Activated CD4-positive, alpha-beta T cell treated with anti-CD3 and anti-CD28 coated beads, Interleukin-2, Interleukin-4, amounts not matched to agents 100 ng/mL and 50 ng/mL, durations not matched to agents 16 hours and 8 hours (primary cell): ENCODE measurements around the gene ZBTB46.
"Not testable (repeated sequence)": the region's sequence is repeated elsewhere in the genome, so short reads cannot be mapped to it uniquely, and the experiment has no call there.

Source experiments
- DNase-seq: peaks from one replicate; pipeline ENCODE4 v3.0.0-alpha.2; 2020; ENCODE audit warnings: low spot score

ZBTB46 gene

DNA sequence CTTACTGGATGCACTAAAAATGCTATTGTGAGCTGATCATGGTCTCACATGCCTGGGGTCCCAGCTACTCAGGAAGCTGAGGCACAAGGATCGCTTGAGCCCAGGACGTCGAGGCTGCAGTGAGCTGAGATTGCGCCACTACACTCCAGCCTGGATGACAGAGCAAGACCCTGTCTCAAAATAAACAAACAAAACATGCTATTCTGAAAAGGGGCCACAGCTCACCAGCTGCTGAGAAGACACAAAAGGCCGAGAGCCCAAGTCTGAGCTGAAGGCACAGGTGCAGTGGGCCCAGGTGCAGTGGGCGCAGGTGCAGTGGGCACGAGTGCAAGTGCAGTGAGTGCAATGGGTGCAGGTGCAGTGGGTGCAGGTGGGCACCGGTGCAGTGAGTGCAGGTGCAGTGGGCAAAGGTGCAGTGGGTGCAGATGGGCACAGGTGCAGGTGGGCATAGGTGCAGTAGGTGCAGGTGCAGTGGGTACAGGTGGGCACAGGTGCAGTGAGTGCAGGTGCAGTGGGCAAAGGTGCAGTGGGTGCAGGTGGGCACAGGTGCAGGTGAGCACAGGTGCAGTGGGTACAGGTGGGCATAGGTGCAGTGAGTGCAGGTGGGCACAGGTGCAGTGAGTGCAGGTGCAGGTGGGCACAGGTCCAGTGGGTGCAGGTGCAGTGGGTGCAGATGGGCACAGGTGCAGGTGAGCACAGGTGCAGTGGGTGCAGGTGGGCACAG is 16.0 kb downstream of the ZBTB46 start:
- no peak for DNase-seq

DNA sequence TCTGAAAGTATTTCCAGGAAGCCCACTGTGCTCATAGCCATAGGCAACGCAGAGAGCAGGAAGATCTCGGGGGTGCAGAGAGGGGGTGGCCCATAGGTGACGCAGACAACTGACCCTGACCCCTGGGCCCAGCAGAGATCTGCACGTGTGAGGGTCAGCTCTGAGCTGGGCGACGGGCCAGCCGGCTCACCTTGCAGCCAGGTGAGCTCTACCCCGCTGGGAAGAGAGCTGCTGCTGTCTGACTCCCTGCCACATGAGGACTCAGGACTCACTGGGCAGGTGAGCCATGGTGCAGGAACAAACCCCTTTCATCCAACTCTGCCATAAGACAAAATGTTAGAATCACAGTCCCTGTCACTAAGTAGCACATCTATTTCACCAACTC is 19.6 kb downstream of the ZBTB46 start:
- DNase-seq, result no peak

DNA sequence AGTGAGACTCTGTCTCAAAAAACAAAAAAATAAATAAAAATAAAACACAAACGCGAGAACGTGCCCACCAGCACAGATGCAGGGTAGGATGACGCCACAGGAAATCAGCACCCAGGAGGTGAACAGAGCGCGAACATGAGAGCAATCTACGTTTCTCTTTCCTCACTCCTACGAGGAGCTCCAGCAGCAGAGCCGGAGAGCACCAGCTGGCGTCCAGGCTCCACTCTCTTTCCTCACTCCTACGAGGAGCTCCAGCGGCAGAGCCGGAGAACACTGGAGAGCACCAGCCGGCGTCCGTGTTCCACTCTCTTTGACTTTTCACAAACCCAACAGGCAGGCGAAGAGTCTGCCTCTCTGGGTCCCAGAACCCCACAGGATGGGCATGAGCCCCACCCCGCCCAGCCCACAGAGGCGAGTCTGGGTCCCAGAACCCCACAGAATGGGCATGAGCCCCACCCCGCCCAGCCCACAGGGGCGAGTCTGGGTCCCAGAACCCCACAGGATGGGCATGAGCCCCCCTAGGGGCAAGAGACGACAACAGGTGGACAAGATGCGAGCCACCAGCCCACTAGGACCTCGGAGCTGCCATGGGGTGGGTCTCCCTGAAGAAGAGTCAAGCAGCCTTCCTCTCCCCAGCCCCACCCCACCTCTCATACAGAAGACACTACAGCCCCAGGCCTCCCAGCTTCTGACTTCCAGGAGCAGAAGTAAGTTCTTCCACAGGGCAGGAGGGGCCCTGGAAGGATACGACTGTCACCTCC is 20.2 kb downstream of the ZBTB46 start:
- no peak for DNase-seq

DNA sequence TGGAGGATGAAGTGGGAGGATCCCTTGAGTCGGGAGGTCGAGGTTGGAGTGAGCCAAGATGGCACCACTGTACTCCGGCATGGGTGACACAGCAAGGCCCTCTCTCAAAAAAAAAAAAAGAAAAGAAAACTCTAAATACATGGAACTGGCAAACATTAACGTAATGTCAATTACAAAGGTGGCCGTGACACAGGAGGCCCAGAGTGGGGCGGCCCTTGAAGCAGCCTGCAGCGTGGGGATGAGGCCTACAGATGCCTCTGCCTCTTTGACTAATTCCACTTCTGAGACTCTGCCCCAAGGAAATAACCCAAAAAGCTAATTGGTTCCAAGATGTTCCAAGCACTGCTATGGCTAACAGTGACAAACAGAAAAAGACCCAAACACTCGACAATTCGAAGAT is 21.2 kb downstream of the ZBTB46 start:
- DNase-seq, result no peak

DNA sequence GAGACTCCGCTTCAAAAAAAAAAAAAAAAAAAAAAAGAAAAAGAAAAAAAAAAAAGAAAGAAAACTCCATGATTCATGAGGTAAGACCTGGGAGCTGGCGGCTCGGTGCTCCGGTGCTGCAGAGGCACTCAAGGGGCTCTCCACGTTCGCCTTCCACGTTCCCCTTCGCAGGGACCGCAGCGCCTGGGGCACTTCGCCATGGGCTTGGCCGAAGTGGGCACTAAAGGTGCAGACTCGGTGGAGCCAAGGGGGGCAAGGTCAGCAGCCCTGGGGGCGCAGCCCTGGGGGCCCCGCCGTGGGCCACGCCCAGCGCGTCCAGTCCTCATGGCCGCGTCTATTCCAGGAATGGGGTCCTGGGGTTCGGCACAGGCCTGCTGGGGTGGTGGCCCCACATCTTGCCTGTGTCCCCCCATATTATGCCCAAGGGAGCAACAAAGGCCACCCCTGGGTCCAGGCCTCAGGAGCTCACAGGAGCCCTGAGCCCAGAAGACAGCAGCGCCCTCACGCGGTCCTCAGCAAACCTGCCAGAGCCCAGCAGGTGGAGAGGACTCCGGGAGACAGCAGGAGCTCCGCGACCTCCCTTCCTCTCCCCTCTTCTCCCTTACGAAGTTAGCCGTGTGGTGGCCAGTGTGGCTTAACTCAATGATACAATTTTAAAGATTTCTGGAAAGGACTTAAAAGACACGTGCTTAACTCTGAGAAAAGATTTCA is 21.9 kb downstream of the ZBTB46 start:
- DNase-seq, result no peak

DNA sequence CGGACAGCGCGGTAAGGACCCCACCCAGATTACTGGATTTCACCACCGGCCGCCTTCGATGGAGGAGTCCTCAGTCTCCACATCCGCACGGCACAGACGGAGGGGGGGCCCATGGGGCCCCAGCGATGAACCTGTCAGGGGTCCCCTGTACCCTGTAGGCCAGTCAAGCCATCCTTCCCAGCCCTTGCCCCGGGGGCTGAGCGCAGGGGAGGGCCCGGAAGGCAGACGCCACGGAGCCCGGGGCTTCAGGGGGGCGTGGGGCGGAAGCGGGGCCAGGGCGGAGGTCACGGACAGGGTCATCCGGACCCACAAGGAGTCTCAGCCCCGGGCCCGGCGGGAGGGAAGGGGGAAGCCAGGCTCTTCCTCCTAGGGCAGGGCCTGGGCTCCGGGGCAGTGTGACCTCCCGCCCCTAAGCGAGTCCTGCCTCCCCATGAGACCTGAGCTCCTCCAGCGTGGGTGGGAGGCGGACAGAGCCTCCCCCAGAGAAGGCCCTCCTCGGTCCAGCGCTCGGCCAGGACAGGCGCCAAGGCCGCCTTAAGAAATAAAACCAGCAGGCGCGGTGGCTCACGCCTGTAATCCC is 22.8 kb downstream of the ZBTB46 start:
- DNase-seq, result no peak

DNA sequence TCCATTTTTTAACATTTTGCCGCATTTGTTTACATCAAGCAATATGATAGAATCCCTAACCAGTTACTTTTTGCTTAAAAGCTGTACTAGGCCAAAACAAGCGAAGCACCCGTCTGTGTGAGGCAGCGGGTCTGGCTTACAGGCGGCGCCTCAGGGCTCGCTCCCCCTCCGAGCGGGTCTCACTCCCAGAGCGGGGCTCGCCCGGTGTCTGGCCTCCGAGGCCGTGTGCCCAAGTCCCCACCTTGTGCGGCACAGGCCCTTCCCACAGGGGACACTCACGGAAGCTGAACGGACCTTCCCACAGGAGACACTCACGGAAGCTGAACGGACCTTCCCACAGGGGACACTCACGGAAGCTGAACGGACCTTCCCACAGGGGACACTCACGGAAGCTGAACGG is 23.4 kb downstream of the ZBTB46 start:
- no peak for DNase-seq

DNA sequence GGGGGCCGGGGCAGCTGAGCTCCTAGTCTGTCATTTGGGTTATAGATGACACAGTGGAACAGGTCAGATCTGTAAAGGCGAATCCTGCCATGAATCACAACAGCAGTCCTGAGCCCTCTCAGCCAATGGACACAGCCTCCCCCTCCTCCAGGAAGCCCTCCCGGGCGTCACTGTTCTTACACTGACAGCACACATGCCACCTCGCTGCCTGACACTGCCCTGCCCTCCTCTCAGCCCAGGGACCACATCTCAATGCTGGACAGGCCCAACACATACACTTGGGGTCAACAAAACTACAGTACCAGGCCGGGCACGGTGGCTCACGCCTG is 26.8 kb downstream of the ZBTB46 start:
- no peak for DNase-seq

DNA sequence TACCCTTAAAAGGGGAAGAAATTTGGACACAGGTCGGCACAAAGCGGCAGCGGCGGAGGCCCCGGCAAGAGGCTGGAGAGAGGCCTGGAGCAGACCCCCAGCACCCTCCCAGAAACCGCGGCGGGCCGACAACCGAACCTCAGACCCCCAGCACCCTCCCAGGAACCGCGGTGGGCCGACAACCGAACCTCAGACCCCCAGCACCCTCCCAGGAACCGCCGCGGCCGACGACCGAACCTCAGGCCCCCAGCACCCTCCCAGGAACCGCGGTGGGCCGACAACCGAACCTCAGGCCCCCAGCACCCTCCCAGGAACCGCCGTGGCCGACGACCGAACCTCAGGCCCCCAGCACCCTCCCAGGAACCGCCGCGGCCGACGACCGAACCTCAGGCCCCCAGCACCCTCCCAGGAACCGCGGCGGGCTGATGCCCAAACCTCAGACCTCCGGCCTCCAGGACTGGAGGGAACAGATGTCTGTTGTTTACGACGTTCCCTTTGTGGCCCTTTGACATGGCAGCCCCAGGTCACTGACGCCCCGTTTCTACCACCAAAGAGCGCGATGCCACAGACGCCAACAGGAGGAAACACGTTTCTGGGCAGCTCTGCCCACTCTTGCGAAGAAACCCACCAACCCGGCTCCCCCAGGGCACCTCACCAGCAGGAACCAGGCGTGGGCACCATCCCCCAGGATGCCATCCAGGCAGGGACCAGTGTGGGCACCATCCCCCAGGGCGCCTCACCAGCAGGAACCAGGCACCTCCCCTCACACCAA is 28.4 kb downstream of the ZBTB46 start:
- DNase-seq, result no peak

DNA sequence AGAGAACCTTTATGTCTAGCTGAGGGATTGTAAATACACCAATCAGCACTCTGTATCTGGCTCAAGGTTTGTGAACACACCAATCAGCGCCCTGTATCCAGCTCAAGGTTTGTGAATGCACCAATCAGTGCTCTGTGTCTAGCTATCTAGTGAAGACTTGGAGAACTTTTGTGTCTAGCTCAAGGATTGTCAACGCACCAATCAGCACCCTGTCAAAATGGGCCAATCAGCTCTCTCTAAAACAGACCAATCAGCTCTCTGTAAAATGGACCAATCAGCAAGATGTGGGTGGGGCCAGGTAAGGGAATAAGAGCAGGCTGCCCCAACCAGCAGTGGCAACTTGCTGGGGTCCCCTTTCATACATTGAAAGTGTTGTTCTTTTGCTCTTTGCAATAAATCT is 29.9 kb downstream of the ZBTB46 start:
- not testable (repeated sequence) for DNase-seq

DNA sequence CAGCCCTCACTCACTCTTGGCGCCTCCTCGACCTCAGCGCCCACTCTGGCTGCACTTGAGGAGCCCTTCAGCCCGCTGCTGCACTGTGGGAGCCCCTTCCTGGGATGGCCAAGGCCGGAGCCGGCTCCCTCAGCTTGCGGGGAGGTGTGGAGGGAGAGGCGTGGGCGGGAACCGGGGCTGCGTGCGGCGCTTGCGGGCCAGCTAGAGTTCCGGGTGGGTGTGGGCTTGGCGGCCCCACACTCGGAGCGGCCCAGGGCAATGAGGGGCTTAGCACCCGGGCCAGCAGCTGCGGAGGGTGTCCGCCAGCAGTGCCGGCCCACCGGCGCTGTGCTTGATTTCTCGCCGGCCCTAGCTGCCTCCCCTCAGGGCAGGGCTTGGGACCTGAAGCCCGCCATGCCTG is 30.7 kb downstream of the ZBTB46 start:
- DNase-seq, result not testable (repeated sequence)

DNA sequence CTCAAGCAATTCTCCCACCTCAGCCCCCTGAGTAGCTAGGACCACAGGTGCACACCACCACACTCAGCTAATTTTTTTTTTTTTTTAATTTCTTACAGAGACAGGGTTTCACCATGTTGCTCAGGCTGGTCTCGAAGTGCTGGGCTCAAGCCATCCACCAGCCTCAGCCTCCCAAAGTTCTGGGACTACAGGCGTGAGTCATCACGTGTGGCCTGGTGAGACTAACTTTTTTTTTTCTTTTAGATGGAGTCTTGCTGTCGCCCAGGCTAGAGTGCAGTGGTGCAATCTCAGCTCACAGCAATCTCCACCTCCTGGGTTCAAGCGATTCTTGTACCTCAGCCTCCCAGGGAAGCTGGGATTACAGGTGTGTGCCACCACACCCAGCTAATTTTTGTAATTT is 31.9 kb downstream of the ZBTB46 start:
- not testable (repeated sequence) for DNase-seq

DNA sequence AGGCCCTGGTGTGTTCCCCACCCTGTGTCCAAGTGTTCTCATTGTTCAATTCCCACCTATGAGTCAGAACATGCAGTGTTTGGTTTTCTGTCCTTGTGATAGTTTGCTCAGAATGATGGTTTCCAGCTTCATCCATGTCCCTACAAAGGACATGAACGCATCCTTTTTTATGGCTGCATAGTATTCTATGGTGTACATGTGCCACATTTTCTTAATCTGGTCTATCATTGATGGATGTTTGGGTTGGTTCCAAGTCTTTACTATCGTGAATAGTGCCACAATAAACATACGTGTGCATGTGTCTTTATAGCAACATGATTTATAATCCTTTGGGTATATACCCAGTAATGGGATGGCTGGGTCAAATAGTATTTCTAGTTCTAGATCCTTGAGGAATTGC is 33.9 kb downstream of the ZBTB46 start:
- not testable (repeated sequence) for DNase-seq

DNA sequence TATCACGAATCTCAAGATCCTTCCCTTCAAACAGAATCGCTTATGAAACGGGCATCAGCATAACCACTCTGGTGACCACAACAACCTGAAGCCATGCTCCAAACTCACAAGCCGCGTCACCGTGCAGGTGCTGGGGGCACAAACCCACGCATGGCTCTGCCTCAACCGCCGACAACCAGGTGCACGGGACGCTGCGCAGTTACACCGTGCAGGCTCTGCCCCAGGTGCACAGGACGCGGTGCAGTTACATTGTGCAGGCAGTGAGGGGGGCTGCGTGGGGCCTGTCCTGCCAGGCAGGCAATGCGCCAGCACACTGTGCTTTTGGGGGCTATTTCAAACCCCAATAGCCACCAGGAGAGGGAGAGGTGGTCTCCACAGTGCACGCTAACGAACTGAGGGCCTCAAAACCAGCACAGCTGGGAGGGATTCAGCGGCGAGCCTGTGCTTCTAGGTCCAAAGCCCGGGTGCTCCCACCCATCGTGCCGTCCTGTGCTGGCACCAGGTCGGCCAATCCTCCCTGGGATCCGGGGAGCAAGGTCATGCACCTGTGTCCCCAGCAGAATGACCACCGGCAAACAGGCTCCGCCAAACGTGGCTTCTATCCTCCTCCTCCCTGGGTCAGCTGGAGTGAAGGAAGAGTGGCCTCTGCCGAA is 35.8 kb downstream of the ZBTB46 start:
- DNase-seq, result no peak

DNA sequence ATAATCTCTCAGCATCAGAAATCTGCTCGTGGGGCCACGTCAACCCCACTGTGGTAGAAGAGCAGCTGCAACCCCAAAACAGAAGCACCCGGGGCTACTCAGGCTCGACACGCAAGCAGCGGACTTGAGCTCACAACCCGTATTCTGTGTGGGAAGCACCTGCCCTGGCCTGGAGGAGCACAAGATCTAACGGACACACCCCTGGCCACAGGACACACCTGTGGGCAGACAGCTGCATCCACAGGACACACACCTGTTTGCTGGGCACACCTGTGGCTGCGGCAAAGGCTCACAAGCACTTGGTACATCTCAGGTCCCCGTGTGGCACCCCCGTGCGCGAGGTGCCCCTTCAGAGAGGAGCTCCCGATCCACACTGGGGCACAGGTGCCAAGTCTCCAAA is 36.5 kb downstream of the ZBTB46 start:
- no peak for DNase-seq

DNA sequence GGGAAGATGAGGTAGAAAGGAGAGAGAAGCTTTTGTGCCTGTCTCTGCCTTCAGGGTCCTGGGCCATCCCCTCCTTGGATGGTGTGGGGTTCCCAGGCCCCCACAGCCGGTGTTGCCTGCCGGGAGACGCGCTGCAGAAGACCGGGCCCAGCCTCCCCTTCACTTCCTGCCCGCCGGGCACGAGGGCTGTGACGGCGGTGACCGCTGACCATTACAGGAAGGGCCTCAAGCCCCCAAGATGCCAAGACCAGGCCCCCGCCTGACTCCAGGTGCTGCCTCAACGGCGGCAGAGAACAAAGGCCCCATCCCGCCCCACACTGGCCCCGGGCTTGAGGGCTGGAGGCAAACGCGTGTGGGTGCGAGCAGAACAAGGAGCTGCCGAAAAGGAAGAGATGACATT is 38.2 kb downstream of the ZBTB46 start:
- no peak for DNase-seq

DNA sequence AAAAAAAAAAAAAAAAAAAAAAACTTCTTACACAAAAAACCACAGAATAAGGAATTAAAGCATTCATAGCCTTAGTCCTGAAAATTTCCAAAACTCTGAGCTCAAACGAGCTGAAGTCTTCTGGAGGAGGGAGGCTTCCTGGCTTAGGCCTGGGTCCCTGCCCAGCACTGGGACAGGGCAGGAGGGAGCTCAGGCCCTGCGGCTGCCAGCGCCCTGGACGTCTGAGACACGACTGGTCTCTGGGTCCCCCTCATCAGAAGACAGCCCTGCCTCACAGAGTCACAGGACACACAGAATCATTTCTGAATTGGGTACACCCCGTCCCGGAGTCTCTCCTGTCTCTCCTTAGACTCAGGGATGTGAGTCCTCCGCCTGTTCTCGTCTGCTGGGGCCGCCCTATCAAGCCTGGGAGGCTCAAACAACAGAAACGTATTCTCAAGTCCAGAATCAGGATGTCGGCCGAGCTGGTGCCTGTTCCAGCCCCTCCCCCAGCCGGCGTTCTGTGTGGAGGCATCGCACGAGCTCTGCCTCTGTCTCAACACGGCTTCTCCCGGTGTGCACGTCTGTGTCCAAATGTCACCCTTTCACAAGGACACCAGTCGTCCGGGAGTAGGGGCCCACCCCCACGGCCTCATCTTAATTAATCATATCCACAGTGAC is 39.4 kb downstream of the ZBTB46 start:
- no peak for DNase-seq

DNA sequence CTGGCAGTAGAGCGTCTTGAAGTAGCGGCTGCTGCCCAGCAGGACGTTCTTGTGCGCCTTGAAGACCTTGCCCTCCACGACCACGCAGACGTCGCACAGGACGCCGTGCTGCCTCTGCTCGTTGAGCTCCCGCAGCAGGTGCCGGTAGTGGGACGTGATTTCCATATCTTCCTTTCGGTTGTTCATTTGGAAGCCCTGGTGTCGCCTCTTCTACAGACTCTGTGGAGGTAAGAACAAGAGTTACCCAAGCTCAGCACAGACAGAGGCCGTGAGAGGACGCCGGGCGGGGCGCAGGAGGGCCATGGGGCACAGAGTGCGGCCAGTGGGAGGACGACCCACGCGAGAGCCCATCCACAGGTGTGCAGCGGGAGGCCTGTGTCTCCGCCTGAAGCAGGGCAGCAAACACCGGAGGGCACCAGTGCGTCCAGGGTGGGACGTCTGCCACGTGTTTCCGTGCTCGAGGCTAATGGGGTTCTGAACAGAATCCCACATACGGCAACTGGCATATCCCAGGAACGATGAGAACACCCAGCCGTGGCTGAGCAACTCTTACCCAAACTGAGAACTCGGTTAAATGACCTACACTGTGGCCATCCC is 40.4 kb downstream of the ZBTB46 start:
- DNase-seq, result no peak

DNA sequence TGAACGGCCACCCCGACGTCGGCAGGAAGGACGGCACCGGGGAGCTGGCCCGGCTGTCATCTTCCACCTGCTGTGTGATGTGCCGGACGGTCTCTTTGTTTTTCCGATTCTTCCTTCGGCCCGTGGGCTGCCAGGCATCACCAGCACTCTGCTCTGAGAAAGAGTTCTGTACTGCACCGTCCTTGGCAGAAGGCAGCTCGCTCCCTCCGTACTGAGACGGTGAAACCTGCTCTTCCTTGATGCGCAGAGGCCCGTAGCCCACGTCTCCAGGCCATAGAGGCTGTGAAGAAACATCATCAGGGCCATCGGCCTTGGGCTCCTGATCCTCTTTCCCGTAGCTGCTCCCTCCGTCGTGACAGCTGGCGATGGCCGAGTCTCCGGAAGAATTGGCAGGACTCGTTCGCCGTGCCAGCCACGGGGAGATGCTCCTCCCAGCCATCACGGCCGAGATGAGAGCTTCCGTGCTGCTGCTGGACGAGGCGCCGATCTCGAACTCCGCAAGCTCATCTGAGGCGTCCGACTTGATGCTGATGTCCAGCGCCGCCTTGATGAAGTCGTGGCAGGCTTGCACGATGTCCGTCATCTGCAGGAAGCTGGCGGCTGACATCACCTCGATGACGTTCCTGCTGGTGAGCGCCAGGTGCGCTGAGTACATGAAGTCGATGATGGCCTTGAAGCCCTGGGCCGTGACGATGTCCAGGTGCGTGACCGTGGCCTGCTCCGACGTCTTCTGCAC is 41.1 kb downstream of the ZBTB46 start:
- no peak for DNase-seq

DNA sequence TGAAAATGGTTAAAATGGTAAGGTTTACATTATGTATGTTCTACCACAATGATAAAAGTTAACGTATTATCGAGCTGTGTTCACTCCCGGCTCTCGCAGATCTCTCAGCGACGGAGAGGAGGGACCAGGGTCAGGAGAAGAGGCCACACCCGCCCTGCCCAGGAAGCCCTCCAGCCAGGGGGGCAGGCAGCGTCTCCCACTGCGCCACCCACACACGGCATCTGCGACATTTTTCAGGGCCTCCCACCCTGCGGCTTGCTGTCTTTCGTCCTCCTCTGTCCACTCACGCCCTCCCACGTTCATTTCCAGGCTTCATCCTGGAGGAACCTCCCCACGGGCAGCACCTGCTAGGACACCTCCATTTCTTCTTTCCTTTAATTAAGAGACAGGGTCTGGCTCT is 43.3 kb downstream of the ZBTB46 start:
- DNase-seq, result no peak
